GM08714 (cell line): Measurements from ENCODE around the gene ZNF484.
A peak's percentile ranks its signal among the peaks of the same experiment; 100 is the strongest.
"Not testable (repeated sequence)": the region's sequence is repeated elsewhere in the genome, so short reads cannot be mapped to it uniquely, and the experiment has no call there.

Source experiments
- H3K4me3 ChIP-seq: fragments of 200-500 bp; sonication (Bioruptor generic); 2 replicates; pipeline ENCODE4 v1.5.1; 2014; ENCODE audit warnings: mild to moderate bottlenecking, low read length, inconsistent platforms
- ZNF274 ChIP-seq: IDR thresholded peaks from 2 replicates; pipeline ENCODE4 v1.6.1; 2012; ENCODE audit warnings: mild to moderate bottlenecking, low read depth, low read length

ZNF484 gene

GRCh38 chr9:92882276-92882675, 4.4 kb upstream of the ZNF484 start:
- no peak overlapping the region for H3K4me3 ChIP-seq
- no peak for TF ChIP-seq ZNF274

DNA sequence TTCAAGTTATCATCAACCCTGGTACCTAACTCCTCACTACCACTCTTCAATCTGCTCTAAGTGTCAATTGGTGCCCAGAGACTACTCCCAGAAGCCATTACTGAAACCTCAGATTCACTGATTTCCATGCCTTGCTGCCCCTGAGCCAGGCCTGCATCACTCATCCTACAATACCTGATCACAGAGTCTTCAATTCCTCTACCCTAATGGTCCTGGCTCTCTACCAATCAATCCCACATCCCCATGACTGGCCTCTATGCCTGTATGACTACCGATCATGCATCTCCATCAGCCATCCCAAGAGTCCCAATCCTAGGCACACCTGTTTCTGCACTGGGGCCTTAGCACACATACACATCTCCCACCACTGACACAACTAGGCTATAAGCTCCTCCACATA, 2.5 kb downstream of the ZNF484 start:
- no peak for TF ChIP-seq ZNF274
- H3K4me3 ChIP-seq = no peak overlapping the region

DNA sequence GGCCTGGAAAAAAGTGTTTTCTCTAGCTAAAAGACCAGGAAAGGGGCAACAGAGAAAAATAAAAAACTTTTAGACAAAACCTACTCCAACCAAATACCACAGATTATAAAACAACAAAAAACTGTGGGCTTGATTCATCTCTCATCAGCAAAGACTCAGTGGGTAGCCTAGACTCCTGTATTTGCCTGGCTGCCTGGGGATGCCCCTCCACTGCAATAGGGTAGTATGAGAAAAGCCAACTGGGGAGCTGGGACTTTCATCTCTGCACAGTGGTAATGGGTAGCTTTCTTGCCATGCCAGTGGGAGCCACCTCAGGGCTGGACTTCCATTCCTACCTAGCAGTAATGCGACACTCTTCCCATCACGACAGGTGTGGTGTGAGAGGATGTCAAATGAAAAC, 7.5 kb downstream of the ZNF484 start:
- no peak for TF ChIP-seq ZNF274

DNA sequence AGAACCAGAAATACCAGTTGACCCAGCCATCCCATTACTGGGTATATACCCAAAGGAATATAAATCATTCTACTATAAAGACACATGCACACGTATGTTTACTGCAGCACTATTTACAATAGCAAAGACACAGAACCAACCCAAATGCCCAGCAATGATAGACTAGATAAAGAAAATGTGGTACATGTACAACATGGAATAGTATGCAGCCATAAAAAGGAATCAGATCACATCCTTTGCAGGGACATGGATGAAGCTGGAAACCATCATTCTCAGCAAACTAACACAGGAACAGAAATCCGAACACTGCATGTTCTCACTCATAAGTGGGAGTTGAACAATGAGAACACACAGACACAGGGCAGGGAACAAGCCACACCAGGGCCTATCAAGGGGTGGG, 11.2 kb downstream of the ZNF484 start:
- H3K4me3 ChIP-seq = not testable (repeated sequence)

More for the DNA sequence above, 7.5 kb downstream of the ZNF484 start:
- no peak overlapping the region for H3K4me3 ChIP-seq

DNA sequence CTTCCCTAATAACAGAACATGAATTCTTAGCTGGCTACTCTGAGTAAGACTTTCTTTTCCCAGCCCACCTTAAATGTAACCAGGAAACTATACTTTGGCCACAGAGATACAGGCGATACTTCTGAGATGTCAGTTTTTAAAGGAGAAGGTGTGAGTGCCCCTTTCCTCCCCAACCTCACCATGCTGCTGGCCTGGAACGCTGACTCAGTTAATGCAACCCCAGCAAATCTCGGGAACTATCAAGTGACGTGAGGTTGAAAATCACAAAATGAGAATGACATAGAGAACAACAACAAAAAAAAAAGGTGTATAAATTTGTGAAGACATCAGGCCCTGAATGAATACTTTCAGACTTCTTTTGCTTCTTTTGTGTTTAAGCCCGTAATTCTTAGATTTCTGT, 13.7 kb downstream of the ZNF484 start:
- no peak for TF ChIP-seq ZNF274
- no peak overlapping the region for H3K4me3 ChIP-seq

- no peak overlapping the region for H3K4me3 ChIP-seq
- no peak for TF ChIP-seq ZNF274
These were observed 17.0 kb downstream of the ZNF484 start for GRCh38 chr9:92860867-92861266.

- no peak for TF ChIP-seq ZNF274
- no peak overlapping the region for H3K4me3 ChIP-seq
These were observed 20.6 kb downstream of the ZNF484 start for GRCh38 chr9:92857236-92857635.

DNA sequence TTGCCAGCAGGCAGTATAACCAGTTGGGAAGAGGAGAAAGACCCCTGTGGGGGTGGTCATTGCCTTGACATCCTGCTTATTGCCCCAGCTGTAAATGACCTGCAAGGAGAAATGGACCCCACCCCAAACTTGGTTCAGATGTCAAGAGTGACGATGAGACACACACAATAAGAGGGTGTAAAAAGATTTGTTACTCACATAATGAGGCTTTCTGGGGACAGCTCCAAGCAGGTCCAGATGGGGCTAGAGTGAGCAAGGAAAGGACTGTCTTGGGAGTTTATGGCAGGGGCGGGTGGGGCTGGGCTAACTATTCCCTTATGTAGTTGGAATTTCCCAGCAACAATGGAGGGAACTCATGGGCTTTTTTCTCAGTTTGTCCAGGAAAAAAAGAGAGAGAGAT, 24.1 kb downstream of the ZNF484 start:
- no peak overlapping the region for H3K4me3 ChIP-seq
- no peak for TF ChIP-seq ZNF274

- H3K4me3 ChIP-seq = no peak overlapping the region
- TF ChIP-seq ZNF274 = no peak
These were observed 26.9 kb downstream of the ZNF484 start for GRCh38 chr9:92850898-92851297.

- H3K4me3 ChIP-seq = not testable (repeated sequence)
These were observed 29.1 kb downstream of the ZNF484 start for GRCh38 chr9:92848740-92849139.

- no peak overlapping the region for H3K4me3 ChIP-seq
These were observed 31.1 kb downstream of the ZNF484 start for GRCh38 chr9:92846662-92847145.

GRCh38 chr9:92838411-92838810, 39.4 kb downstream of the ZNF484 start:
- H3K4me3 ChIP-seq = not testable (repeated sequence)

More at GRCh38 chr9:92846662-92847145, 31.1 kb downstream of the ZNF484 start:
- peak; percentile 75 for TF ChIP-seq ZNF274

GRCh38 chr9:92837191-92837590, 40.6 kb downstream of the ZNF484 start:
- no peak overlapping the region for H3K4me3 ChIP-seq
- TF ChIP-seq ZNF274 = no peak

DNA sequence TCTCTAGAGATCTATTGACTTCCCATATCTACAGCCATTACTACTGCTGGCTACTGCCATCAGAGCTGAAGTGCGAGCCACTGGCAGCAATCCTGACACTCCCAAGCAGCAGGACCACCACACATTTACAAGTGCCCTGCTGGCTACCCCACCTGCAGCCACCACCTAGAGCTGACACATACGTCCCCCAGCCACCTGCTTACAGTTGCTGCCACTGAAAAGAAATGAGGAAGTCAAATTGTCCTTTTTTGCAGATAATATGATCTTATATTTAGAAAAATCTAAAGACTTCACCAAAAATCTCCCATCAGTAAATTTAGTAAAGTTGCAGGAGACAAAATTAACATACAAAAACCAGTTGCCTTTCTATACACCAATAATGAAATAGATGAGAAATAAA, 48.4 kb downstream of the ZNF484 start:
- no peak for TF ChIP-seq ZNF274
- no peak overlapping the region for H3K4me3 ChIP-seq

- H3K4me3 ChIP-seq = not testable (repeated sequence)
These were observed 52.8 kb downstream of the ZNF484 start for GRCh38 chr9:92825065-92825464.

- no peak for TF ChIP-seq ZNF274
These were observed 56.9 kb downstream of the ZNF484 start for GRCh38 chr9:92820964-92821363.

DNA sequence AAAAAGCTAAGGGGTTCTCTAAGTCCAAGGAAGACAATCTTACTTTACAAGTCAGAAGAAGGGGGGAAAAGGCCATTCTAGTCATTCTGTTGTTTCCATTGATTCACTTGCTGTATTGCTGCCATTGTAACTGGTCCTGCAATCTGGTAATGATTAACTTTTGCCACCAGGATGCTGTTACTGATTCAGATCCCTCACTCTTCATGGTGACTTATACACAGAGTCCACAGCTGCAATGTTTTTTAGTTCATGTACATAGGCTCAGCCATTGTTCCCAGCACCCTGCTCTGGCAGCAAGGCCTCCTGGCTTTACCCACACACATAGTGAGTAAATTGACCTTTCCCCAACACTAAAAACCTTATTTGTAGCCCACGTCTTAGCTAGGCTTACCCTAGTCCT, 57.9 kb downstream of the ZNF484 start:
- not testable (repeated sequence) for H3K4me3 ChIP-seq

More at GRCh38 chr9:92820964-92821363, 56.9 kb downstream of the ZNF484 start:
- no peak overlapping the region for H3K4me3 ChIP-seq

- H3K4me3 ChIP-seq = not testable (repeated sequence)
These were observed 68.1 kb downstream of the ZNF484 start for GRCh38 chr9:92809629-92810326.
